HuH-7.5 (cell line): ENCODE results near the gene FUOM.

Source experiments
- DNase-seq: peaks from one replicate; pipeline ENCODE4 v3.0.0; 2011; ENCODE audit warnings: low spot score

The FUOM gene

GRCh38 chr10:133366751-133367150 is 8.9 kb upstream of the FUOM start:
- DNase-seq: no peak

GRCh38 chr10:133366130-133366478 is 8.3 kb upstream of the FUOM start:
- no peak for DNase-seq

GRCh38 chr10:133365461-133366129 is 7.8 kb upstream of the FUOM start:
- no peak for DNase-seq

GRCh38 chr10:133364645-133365431 is 7.0 kb upstream of the FUOM start:
- no peak for DNase-seq

- no peak for DNase-seq
Measured at GRCh38 chr10:133362846-133363245, 5.0 kb upstream of the FUOM start.

GRCh38 chr10:133361773-133362441 is 4.1 kb upstream of the FUOM start:
- no peak for DNase-seq

- no peak for DNase-seq
Measured at GRCh38 chr10:133361227-133361626, 3.4 kb upstream of the FUOM start.

GRCh38 chr10:133359972-133360610 is 2.3 kb upstream of the FUOM start:
- no peak for DNase-seq

GRCh38 chr10:133359554-133359971 is 1.7 kb upstream of the FUOM start:
- DNase-seq: peak; percentile 85

GRCh38 chr10:133358925-133359310 is 1.1 kb upstream of the FUOM start:
- DNase-seq: no peak

GRCh38 chr10:133358162-133358924 is 524 bp upstream of the FUOM start:
- DNase-seq: no peak

- no peak for DNase-seq
Measured at GRCh38 chr10:133356549-133357284, 1.1 kb downstream of the FUOM start.

- no peak for DNase-seq
Measured at GRCh38 chr10:133355991-133356390, 1.8 kb downstream of the FUOM start.

- DNase-seq: no peak
Measured at GRCh38 chr10:133355266-133355665, 2.6 kb downstream of the FUOM start.

GRCh38 chr10:133354672-133355240 is 3.1 kb downstream of the FUOM start:
- no peak for DNase-seq

- DNase-seq: no peak
Measured at GRCh38 chr10:133353988-133354605, 3.7 kb downstream of the FUOM start.

- no peak for DNase-seq
Measured at GRCh38 chr10:133353202-133353959, 4.4 kb downstream of the FUOM start.

GRCh38 chr10:133351408-133352318 is 6.2 kb downstream of the FUOM start:
- no peak for DNase-seq

- DNase-seq: no peak
Measured at GRCh38 chr10:133350950-133351329, 6.9 kb downstream of the FUOM start.
